HG02943 (cell line): ENCODE results near the gene LAPTM5.
"Not testable (repeated sequence)": the region's sequence is repeated elsewhere in the genome, so short reads cannot be mapped to it uniquely, and the experiment has no call there.

Experiments
- ATAC-seq: cut with Tn5 transposase; IDR thresholded peaks from one replicate; pipeline ENCODE4 v1.9.1; 2021; ENCODE audit warnings: mild to moderate bottlenecking, low read depth, moderate library complexity; ENCODE audit not compliant: unreplicated experiment

Gene LAPTM5, protein sequence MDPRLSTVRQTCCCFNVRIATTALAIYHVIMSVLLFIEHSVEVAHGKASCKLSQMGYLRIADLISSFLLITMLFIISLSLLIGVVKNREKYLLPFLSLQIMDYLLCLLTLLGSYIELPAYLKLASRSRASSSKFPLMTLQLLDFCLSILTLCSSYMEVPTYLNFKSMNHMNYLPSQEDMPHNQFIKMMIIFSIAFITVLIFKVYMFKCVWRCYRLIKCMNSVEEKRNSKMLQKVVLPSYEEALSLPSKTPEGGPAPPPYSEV

DNA sequence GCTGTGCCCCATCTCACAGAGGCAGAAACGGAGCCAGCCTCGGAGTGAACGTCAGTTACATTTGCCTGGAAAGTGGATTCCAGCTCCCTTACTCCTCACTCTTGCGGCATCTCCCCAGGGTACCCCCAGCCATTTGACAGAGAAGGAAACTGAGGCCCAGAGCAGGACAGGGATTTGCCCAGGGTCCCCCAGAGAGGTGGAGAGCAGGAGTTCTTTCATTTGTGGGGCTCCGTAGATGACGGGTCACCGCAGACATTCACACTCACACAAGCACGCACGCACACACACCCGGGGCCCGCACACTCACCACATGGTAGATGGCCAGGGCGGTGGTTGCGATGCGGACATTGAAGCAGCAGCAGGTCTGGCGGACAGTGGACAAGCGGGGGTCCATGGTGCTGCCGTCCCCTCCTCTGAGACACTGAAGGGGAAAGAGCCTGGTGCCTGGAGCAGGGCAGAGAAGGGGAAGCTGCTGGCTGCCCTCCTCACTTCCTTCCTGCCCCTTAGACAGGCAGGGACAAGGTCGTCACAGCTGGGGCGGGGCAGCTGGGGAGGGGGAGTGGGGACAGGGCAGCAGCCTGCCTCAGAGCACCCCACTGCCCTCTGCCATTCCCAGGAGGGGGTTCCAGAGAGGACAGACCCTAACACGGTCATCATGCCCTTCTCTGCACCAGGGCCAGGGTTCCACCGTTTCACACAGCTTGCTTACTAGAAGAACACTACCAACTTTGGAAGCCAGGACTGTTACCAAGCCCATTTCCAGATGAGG, at the start of gene LAPTM5:
TSS of gene LAPTM5 (minus strand) at position 423 of the 769 bp plus-strand sequence. CDS start at position 394, 29 bp downstream.
- no peak for ATAC-seq

DNA sequence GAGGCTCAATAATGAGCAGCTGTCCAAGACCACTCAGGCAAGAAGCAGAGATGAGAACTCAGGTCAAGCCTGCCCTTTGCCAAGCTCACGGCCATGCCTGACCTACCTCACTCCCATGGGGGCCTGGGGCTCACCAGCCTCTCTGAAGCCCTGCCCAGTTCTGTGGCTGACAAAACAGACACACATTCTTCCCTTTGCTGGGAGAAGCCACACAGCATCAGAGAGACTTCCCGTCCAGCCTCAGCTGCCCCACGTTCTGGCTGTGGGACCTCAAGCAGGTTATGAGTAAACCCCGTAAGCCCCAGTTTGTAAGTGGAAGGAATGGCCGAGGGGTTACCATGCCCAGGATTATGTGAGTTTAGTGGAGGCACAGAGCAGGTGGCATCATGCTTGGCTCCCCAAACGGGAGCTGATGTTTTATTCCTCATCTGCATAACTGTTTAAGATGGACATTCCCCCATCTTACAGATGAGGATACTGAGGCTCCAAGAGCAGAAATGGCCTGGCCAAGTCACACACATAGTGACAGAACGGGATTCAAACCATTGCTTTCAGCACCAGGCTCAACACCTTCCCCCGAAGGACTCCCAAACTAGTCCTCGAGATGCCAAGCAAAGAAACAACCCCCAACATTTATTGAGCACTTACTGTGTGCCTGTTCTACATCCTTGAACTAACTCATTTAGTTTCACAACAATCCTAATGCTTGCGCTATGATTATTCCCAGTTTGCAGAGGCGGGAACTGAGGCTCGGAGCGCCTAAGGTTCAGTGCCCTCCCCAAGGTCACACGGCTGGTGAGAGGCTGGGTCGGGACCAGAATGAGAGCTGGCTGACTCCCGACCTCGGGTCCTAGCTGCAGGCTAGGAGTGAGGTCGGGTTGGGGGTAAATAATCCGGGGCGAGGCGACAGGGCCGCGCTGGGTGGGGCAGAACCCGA, 49.1 kb upstream of the LAPTM5 start:
- no peak for ATAC-seq

- ATAC-seq: no peak
Observed at GRCh38 chr1:30805304-30806003, 47.9 kb upstream of the LAPTM5 start.

- no peak for ATAC-seq
Observed at GRCh38 chr1:30804822-30805221, 47.2 kb upstream of the LAPTM5 start.

GRCh38 chr1:30804352-30804751, 46.8 kb upstream of the LAPTM5 start:
- no peak for ATAC-seq

DNA sequence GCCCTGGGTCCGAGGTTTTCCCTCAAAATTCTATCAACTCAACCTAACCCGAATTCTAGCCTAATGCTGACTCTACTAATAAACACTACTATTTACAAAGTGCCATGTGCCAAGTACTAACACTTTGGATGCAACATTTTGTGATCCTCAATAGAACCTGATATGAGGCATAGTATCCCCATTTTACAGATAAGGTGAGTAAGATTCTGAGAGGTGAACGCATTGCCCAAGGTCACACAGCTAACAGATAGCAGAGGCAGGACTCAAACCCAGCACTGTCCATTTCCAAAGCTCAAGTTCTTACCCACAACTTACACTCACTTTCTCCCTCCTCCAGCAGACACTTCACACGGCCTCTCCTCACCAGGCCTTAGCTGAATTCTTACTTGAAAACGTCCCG, 46.0 kb upstream of the LAPTM5 start:
- ATAC-seq: no peak

DNA sequence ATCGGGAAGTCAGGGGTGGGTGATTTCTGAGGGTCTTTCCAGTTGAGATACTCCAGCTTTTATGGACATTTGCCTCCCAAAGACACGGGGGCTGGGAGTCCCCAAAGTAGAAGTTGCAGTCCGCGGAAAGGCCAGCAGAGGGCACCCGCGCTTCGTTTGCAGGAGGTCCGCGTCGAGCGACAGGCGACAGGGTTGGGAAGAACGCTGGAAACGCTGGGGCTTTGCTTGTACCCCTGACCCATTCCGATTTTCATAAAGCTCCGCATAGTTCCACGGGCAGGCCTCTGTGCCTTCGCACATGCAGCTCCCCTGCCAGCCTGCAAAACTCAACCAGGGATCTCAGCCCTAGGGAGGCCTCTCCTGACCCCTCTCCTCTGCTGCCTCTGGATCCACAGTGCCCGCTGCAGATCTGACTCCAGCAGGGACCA, 44.2 kb upstream of the LAPTM5 start:
- no peak for ATAC-seq

DNA sequence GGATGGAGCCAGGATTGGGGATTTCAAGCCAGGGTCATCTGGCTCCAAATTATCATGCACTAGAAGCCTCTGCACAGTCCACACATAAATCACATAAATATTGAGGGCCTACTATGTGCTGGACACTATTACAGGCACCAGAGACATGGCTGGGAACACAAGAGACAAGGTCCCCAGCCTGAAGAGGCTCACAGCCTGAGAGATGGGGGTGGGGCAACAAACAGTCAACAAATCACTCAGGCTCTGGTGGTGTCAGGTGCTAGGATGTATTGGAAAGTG, 41.6 kb upstream of the LAPTM5 start:
- no peak for ATAC-seq

DNA sequence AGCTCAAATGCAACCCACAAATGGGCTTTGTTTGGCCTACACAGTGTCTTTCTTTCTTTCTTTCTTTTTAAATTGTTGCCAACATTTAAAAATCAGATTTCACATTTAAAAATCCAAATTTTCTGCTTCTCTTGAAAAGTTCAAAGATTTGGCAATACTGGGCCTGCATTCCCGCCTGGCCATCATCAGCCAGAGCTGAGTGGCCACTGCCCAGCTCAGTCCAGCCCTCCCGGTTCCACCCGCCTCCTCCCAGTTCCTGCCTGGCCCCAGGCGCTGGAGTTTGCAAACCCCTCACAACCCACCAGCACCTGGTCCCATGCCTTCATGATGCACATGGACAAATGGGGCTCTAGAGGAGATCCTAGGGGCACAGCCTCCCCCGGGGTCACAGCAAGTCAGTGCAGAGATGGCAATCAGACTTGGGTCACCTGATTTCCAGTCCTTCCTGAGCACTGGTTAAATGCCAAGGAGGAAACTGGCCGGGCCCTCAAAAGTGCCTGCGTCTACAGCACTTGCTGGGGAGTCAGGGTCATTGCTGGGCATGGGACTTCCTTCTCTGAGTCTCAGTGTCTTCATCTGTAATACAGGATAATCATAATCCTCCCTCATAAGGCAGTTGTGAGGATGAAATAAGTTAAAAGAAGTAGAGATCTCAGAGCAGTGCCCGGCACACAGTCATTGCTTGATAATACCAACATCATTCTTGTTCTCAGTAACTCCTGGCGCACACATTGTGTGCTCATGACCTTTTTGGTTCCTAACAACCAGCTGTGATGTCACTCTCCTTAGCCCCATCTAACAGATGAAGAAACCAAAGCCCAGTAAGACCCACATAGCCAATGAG, 41.0 kb upstream of the LAPTM5 start:
- no peak for ATAC-seq

DNA sequence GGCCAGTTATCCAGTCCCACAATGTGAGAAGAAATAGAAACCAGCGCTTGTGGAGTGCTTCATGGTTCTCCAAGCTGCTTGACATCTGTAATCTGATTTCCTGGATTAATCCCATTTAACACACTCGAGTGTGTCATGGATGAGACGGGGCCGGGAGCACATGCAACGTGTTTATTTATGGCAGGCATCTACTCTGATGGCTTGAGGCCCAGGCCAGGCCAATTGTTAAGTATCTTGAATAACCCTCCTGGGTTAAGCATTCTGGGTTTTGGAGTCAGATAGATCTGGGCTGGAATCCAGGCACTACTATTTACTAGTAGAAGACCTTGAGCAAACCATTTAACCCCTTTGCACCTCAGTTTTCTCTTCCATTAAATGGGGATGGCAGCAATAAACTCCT, 37.5 kb upstream of the LAPTM5 start:
- ATAC-seq: no peak

DNA sequence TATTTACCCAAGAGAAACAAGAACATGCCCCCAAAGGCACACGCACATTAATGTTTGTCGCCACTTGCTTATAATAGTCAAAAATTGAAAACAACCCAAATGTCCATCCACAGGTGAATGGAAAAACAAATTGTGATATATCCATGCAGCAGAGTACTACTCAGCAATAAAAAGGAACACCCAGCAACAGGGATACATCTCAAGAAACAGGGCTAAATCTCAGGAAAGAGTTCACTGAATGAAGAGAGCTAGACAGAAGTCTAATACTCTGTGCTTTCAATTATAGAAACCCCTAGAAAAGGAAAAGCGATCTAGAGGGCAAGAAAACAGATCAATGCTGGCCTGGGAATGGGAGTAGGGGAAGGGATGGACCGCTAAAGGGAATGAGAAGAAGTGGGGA, 36.7 kb upstream of the LAPTM5 start:
- ATAC-seq: no peak

DNA sequence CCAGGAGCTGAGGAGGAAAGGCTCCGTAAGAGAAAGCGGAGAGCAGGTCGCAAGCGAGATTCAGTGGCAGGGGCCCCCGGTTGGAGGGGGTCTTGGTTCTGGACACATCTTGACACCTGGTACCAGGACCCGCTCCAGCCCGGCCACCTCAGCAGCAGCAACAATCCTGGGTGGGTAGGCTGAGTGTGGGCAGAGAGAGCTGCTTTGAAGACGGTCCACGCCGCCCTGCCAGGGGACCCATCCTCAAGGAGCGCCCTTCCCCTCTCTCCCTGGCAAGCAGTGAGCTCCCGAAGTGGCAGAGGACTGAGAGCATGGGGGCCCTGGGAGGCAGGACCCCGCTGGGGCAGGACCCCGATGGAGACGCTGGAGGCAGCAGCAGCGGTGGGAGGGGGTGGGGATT, 35.6 kb upstream of the LAPTM5 start:
- no peak for ATAC-seq

DNA sequence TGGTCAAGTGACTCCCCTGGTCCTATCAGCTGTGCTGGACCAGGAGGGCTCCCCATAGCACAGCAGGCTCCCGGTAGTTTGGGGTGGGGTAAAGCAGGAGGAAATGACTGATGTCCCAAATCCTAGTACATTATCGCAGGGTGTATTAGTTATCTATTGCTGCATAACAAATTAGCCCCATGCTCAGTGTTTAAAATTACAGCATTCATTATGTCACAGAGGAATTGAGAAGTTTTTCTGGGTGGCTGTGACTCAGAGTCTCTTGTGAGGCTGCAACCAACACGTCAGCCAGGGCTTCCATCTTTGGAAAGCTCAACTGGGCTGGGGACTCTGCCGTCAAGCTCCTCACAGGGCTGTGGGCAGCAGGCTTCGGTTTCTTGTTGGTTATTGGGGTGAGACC, 34.3 kb upstream of the LAPTM5 start:
- no peak for ATAC-seq

- no peak for ATAC-seq
Observed at GRCh38 chr1:30790850-30791778, 33.5 kb upstream of the LAPTM5 start.

DNA sequence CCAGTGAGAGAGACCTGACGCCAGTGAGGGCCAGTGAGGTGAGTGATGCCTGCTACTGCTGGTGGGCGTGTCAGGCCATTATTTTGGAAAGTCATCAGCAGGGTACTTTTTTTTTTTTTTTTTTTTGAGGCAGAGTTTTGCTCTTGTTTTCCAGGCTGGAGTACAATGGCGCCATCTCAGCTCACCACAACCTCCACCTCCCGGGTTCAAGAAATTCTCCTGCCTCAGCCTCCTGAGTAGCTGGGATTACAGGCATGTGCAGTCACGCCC, 32.6 kb upstream of the LAPTM5 start:
- ATAC-seq: not testable (repeated sequence)

- no peak for ATAC-seq
Observed at GRCh38 chr1:30789388-30790255, 32.0 kb upstream of the LAPTM5 start.

- ATAC-seq: no peak
Observed at GRCh38 chr1:30788580-30789387, 31.2 kb upstream of the LAPTM5 start.
